ENCODE data around the gene ONECUT2.

ONECUT2 gene

DNA sequence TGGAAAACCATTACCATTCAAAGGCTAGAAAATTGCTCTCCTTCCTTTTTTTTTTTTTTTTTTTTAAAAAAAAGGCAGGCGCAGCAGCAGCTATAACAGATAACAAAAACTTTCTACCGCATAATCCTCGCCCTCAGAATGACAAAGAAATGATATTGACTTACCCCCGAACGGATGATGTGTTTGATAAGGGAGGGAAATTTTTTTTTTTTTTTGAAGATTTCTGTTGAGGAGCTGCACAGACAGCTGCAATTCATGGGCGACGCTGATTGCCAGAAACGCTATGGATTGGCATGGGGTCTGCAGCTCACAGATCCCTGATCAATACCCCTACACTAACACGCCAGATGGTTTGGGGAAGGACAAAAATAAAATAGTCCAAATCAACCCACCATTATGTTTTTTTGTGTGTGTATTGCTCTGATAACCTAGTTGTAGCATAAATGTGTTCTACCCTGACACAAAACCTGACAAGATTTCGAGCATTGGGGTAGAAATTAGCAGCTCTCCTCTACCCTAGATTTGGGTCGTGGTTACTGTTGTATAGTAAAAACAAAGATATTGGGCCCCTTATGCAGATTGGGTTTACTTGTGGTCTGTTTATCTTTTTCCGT lies 3.6 kb upstream of the ONECUT2 start:
- DNase-seq = no peak

DNA sequence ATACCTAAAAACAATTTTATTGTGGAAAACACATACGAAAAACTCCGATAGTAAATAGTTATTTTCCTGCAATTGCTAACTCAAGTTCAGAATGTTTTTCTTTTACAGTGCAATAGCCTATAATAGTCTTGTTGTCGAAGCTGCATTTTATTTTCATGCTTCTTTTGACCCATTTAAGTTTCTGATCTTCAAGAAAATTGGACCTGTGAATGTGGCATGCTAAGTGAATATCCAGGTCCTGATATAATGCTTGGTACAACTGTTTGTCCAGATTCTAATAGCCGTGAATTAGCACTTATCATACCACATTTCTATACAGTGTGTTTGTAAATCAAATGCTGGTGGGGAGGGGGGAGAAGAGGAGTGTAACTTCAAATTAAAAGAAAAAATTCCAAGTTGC lies 3.0 kb upstream of the ONECUT2 start:
- no peak for DNase-seq

DNA sequence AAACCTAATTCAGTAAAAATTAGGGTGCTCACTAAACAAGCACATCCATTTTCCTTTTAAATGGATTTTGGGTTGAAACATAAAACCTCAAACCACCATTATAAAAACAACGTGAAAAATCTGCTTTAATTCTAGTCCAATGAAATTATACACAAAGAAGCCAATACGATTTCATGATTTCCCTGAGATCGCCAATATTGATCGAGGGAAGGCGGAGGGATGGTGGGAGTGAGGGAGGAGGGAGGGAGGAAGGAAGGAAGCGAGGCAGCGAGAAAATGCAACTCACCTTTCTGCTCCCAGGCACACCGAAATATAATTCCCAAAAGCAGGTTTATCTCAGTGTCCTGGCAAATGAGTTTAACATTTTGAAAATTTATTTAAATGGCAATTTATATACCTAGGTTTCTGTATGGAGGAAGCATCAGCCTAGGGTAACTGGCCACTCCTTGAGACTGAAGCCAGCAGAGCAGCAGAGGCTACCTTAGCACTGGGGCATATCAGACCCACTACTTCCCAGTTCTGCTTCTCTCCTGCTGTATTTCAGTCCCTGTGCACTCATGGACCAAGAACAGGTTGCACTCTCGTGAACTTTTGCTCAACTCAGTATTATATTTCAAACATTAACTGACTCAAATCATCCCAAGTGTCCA lies 2.3 kb upstream of the ONECUT2 start:
- no peak for DNase-seq

- DNase-seq = no peak
Observed at GRCh38 chr18:57433482-57433881, 1.7 kb upstream of the ONECUT2 start.

GRCh38 chr18:57433934-57434535 lies 1.1 kb upstream of the ONECUT2 start:
- DNase-seq = peak; percentile 43

DNA sequence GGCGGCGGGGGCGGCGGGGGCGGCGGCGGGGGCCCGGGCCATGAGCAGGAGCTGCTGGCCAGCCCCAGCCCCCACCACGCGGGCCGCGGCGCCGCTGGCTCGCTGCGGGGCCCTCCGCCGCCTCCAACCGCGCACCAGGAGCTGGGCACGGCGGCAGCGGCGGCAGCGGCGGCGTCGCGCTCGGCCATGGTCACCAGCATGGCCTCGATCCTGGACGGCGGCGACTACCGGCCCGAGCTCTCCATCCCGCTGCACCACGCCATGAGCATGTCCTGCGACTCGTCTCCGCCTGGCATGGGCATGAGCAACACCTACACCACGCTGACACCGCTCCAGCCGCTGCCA lies 644 bp downstream of the ONECUT2 start:
- peak; percentile 40 for DNase-seq

DNA sequence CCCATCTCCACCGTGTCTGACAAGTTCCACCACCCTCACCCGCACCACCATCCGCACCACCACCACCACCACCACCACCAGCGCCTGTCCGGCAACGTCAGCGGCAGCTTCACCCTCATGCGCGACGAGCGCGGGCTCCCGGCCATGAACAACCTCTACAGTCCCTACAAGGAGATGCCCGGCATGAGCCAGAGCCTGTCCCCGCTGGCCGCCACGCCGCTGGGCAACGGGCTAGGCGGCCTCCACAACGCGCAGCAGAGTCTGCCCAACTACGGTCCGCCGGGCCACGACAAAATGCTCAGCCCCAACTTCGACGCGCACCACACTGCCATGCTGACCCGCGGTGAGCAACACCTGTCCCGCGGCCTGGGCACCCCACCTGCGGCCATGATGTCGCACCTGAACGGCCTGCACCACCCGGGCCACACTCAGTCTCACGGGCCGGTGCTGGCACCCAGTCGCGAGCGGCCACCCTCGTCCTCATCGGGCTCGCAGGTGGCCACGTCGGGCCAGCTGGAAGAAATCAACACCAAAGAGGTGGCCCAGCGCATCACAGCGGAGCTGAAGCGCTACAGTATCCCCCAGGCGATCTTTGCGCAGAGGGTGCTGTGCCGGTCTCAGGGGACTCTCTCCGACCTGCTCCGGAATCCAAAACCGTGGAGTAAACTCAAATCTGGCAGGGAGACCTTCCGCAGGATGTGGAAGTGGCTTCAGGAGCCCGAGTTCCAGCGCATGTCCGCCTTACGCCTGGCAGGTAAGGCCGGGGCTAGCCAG lies 1.2 kb downstream of the ONECUT2 start:
- DNase-seq = peak; percentile 61

GRCh38 chr18:57436965-57437333 lies 1.8 kb downstream of the ONECUT2 start:
- DNase-seq = peak; percentile 58

GRCh38 chr18:57437402-57437765 lies 2.2 kb downstream of the ONECUT2 start:
- peak; percentile 63 for DNase-seq

DNA sequence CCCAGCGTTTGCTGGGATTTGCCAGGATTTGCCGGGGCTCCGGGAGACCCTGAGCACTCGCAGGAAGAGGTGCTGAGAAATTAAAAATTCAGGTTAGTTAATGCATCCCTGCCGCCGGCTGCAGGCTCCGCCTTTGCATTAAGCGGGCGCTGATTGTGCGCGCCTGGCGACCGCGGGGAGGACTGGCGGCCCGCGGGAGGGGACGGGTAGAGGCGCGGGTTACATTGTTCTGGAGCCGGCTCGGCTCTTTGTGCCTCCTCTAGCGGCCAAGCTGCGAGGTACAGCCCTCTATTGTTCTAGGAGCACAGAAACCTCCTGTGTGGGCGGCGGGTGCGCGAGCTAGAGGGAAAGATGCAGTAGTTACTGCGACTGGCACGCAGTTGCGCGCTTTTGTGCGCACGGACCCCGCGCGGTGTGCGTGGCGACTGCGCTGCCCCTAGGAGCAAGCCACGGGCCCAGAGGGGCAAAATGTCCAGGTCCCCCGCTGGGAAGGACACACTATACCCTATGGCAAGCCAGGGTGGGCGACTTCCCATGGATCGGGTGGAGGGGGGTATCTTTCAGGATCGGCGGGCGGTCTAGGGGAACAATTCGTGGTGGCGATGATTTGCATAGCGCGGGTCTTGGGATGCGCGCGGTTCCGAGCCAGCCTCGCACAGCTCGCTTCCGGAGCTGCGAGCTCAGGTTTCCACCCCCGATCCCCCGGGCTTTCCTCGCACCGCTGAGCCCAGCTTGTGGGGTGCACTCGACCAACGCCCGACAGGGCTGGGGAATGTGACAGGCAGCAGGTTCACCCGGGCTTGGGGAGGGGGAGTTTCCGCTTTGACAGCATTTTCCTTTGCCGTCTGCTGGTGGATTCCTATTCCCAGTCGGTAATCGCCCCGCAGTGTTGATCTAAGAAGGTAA lies 2.8 kb downstream of the ONECUT2 start:
- peak; percentile 92 for DNase-seq

DNA sequence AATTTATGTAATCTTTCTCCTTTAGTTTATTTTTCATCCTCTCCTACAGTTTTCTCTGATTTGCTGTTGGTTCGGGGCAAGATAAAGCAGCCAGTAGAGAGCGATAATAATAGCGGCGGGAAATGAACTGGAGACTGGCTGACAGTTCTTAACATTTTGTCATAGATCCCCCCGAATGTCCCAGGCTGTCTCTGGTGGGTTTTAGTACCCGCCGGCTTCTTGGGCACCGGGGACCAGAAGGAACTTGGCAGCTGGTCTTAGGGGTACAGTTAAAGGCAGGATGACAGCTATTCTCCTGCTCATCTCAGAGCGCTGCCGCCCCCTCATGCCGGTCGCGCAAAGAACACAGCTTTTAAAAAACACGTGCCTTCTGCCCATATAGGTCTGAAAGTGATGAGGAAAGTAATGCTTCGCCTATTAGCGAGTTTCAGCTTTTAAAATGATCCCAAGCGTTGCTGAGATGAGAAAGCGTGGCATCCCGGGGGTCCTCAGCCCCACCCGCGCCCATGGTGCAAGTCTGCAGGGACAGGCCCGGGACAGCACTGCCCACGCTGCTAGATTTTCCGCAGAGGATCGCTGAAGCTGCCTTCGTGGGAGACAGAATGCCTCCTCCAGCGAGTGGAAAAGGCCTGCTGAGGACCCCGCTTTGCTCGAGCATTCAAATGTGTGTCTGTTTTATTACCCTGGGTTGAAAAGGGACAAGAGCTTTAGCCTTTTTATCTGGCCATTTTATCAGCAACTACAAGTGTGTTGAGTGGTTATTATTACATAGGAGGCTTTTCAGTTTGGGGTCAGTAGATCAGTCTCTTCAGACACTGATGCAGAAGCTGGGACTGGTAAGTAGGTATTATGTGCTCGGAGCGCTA lies 3.8 kb downstream of the ONECUT2 start:
- peak; percentile 21 for DNase-seq

- DNase-seq = no peak
Observed at GRCh38 chr18:57439609-57439968, 4.4 kb downstream of the ONECUT2 start.

GRCh38 chr18:57439985-57440330 lies 4.8 kb downstream of the ONECUT2 start:
- DNase-seq = no peak

DNA sequence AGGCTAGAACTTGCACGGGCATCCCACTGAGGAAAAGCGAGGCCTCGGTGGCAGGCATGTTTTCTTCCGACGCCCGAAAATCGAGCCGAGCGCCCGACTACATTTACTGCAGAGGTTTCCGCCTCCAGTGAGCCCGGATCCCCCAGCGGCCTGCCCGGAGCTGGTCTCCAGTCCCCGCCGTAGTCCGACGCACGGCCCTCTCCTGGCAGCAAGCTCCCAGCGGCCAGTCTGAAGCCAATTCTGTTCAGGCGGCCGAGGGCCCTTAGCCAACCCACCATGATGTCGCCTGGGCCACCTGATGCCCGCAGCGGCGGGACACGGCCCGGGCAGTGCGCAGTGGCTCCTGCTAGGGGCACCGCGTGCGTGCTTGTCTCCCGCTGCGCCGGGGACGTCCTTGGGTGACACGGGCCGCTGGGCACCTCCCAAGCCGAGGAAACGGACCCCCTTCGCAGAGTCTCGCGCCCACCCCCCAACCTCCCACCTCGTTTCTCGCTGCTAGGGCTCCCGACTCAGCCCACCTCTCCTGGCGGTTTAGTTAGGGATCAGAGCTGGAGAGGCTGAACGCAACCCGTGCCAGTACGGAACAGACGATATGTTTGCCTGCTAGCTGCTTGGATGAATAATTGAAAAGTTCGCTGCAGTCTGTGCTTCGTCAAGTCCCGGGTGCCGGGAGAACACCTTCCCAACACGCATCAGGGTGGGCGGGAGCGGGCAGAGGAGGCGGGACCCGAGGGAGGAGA lies 5.3 kb downstream of the ONECUT2 start:
- no peak for DNase-seq

- DNase-seq = no peak
Observed at GRCh38 chr18:57441071-57441794, 6.1 kb downstream of the ONECUT2 start.

DNA sequence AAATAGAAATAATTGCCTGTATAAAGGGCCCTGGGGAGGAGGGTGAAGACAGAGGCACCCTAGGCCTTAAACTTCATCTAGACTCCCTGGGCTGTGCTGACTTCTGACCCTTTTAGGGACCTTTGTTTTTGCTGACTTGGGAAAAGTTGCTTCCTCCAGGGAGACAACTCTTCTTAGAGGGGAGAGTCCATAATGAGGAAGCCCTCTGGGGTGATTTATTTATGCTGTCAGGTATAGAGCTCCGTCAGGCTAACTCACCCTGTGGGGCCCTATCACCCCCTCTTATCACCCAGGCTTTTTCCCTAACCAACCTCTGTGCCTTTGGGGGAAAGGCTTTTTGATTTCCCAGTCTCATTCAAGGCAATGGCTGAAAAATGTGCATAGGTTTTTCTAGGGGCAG lies 8.1 kb downstream of the ONECUT2 start:
- DNase-seq = no peak

GRCh38 chr18:57443702-57444101 lies 8.5 kb downstream of the ONECUT2 start:
- DNase-seq = peak; percentile 69

DNA sequence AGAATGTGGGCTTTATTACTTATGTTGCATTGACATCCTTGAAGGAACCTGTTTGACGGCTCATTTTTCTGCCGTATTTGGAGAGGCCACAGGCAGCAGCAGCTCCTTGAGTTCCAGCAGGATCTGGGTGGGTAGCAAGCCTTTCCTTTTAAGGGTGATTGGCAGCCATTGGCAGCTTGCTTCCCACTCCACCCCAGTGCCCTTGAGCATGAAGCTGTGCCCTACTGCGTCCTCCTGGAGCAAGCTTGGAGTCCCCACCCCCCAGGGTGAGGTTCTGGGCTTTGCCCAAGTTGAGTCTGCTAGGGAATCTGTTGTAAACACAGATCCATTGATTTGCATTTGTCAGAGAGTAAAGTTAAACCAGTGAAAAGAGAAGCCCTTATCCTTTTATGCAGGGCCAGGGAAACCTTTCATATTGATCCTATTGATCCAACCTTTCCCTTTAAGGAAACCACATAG lies 9.2 kb downstream of the ONECUT2 start:
- DNase-seq = peak; percentile 31

DNA sequence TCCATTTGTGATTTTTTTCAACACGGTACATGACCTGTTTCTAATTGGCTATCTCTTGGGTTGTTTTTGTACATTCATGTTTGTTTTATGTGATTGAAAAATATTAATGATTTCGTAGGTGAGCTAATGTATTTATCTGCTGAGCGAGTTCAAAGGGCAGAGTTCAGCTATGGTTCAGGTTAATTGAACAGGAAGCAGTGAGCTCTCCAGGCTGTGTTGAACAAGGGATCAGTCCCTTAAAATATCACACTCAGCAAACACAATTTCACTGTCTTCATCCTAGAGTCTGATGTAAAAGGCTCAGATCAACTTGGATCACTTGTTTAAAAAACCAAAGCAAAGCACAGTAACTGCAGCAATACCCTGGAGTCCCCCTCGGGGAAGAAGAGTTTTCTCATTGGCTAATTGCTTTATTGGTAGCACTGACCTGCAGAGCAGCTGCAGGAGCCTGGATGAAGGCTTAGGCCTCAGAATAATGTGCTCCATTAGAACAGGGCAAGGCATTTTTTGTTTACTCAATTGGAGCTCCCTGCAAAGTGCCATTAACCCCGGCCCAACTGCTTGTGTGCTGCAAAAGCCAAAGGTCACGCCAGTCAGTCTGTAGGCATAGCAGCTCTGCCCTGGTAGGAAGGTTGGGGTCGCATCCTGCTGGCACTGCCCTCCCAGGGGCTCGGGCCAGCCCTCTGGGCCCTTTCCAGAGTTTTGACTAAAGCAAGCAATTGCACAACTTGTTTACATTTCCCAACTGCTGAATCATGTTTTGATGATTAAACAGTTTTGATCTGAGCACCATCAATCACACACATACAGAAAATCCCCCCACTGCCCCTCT lies 10.5 kb downstream of the ONECUT2 start:
- DNase-seq = no peak

GRCh38 chr18:57446322-57446721 lies 11.1 kb downstream of the ONECUT2 start:
- DNase-seq = peak; percentile 4
